GF-D8 (cell line): ENCODE measurements around the gene RTN4IP1.
"Not testable (repeated sequence)": the region's sequence is repeated elsewhere in the genome, so short reads cannot be mapped to it uniquely, and the experiment has no call there.

Experiments used
- DNase-seq: peaks from one replicate; lab custom pipeline; 2025; lab: John Stamatoyannopoulos, UW

RTN4IP1 gene

GRCh38 chr6:106581468-106581867 lies 47.8 kb downstream of the RTN4IP1 start:
- DNase-seq = no peak

- no peak for DNase-seq
These were observed 50.0 kb downstream of the RTN4IP1 start for GRCh38 chr6:106579281-106579680.

GRCh38 chr6:106574741-106575458 lies 54.4 kb downstream of the RTN4IP1 start:
- no peak for DNase-seq

GRCh38 chr6:106572875-106573585 lies 56.3 kb downstream of the RTN4IP1 start:
- peak; percentile 19 for DNase-seq

- no peak for DNase-seq
These were observed 56.9 kb downstream of the RTN4IP1 start for GRCh38 chr6:106572436-106572835.

- DNase-seq = no peak
These were observed 59.9 kb downstream of the RTN4IP1 start for GRCh38 chr6:106569428-106569827.

- DNase-seq = no peak
These were observed 60.8 kb downstream of the RTN4IP1 start for GRCh38 chr6:106568530-106568929.

GRCh38 chr6:106564476-106564875 lies 64.8 kb downstream of the RTN4IP1 start:
- no peak for DNase-seq

GRCh38 chr6:106563614-106564013 lies 65.7 kb downstream of the RTN4IP1 start:
- no peak for DNase-seq

- no peak for DNase-seq
These were observed 67.5 kb downstream of the RTN4IP1 start for GRCh38 chr6:106561686-106562405.

- DNase-seq = no peak
These were observed 68.2 kb downstream of the RTN4IP1 start for GRCh38 chr6:106560996-106561685.

GRCh38 chr6:106559659-106560058 lies 69.6 kb downstream of the RTN4IP1 start:
- DNase-seq = not testable (repeated sequence)

GRCh38 chr6:106558364-106558763 lies 70.9 kb downstream of the RTN4IP1 start:
- DNase-seq = no peak

- DNase-seq = no peak
These were observed 71.5 kb downstream of the RTN4IP1 start for GRCh38 chr6:106557837-106558236.

- DNase-seq = peak; percentile 27
These were observed 72.8 kb downstream of the RTN4IP1 start for GRCh38 chr6:106556368-106556960.

GRCh38 chr6:106555767-106556166 lies 73.5 kb downstream of the RTN4IP1 start:
- no peak for DNase-seq

- DNase-seq = no peak
These were observed 75.9 kb downstream of the RTN4IP1 start for GRCh38 chr6:106553440-106553839.

GRCh38 chr6:106551155-106551554 lies 78.1 kb downstream of the RTN4IP1 start:
- DNase-seq = no peak

GRCh38 chr6:106549521-106549920 lies 79.8 kb downstream of the RTN4IP1 start:
- DNase-seq = no peak

- not testable (repeated sequence) for DNase-seq
These were observed 80.3 kb downstream of the RTN4IP1 start for GRCh38 chr6:106548926-106549455.

GRCh38 chr6:106547601-106548453 lies 81.5 kb downstream of the RTN4IP1 start:
- DNase-seq = peak; percentile 24
